Mesothelial cell of epicardium (in vitro differentiated cells): ENCODE results near the gene RPL12. TPM values are rescaled to one million over a fixed set of nuclear protein-coding genes. Genes with fewer than 3 reads are reported as not detected.

Experiments used
- DNase-seq, 2 experiments: peaks; one replicate each; pipeline ENCODE4 v3.0.0; 2021; ENCODE audit warnings: low spot score in 2 of 2; ENCODE audit not compliant: unreplicated experiment in 2 of 2
- H3K27ac Mint-ChIP-seq: 2 replicates; pipeline ENCODE4 v1.8.0; 2021; ENCODE audit warnings: mixed read lengths
- H3K27me3 Mint-ChIP-seq: 2 replicates; pipeline ENCODE4 v1.8.0; 2021; ENCODE audit warnings: low read depth, mixed read lengths
- H3K36me3 Mint-ChIP-seq: 2 replicates; pipeline ENCODE4 v1.8.0; 2021; ENCODE audit warnings: mixed read lengths
- H3K4me1 Mint-ChIP-seq: 2 replicates; pipeline ENCODE4 v1.8.0; 2021; ENCODE audit warnings: mixed read lengths
- H3K4me3 Mint-ChIP-seq: 2 replicates; pipeline ENCODE4 v1.8.0; 2021; ENCODE audit warnings: mild to moderate bottlenecking, moderate library complexity, mixed read lengths
- H3K9me3 Mint-ChIP-seq: 2 replicates; pipeline ENCODE4 v1.8.0; 2021; ENCODE audit warnings: mixed read lengths
- total RNA-seq: library from RNA; stranded (reverse); gene quantifications from 3 replicates; pipeline ENCODE4 v1.2.1, GENCODE V29; 2021
- TF ChIP-seq, protein P1 (sequence below): fragments of 200-600 bp; sonication (generic); IDR thresholded peaks from one replicate; pipeline ENCODE4 v1.5.0; 2021; ENCODE audit warnings: antibody characterized with exemption; ENCODE audit not compliant: unreplicated experiment

The RPL12 gene
- total RNA-seq, 1 donor from 2014 or later: 1,125 TPM

DNA sequence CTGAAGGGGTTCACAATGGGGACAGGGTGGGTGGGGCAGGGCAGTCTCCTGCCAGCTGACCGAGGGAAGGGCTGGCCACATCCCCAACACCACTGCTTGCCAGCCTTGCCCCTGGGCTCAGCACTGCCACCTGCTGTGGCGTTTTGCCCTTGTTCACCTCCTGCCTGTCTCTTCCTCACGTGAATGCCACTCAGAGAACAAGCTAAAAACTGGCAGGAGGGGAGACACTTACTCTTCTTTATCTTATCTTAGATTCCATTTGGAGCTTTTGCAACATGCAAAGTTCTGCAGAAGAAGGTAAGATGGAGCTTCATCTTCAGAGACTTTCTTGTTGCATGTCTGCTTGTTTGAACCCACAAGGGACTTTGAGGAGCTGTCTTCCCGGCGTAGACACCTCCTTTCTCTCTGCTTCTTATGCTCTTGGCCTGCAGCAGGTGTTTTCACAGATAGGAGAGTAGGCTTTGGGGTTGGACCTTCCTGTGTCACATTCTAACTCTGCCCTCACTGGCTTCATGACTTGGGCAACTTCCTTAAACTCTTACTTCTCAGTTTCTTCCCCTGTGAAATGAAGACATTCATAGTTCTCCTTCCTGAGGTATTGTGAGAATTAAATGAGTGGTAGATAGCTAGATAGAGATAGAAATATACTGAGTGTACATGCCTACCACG lies 4.3 kb upstream of the RPL12 start:
- H3K27ac Mint-ChIP-seq: no peak overlapping the region
- TF ChIP-seq, protein P1, sequence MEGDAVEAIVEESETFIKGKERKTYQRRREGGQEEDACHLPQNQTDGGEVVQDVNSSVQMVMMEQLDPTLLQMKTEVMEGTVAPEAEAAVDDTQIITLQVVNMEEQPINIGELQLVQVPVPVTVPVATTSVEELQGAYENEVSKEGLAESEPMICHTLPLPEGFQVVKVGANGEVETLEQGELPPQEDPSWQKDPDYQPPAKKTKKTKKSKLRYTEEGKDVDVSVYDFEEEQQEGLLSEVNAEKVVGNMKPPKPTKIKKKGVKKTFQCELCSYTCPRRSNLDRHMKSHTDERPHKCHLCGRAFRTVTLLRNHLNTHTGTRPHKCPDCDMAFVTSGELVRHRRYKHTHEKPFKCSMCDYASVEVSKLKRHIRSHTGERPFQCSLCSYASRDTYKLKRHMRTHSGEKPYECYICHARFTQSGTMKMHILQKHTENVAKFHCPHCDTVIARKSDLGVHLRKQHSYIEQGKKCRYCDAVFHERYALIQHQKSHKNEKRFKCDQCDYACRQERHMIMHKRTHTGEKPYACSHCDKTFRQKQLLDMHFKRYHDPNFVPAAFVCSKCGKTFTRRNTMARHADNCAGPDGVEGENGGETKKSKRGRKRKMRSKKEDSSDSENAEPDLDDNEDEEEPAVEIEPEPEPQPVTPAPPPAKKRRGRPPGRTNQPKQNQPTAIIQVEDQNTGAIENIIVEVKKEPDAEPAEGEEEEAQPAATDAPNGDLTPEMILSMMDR: no peak
- no peaks in the 10 kb centered on the region for H3K9me3 Mint-ChIP-seq
- peaks cover 19% of the 10 kb centered on the region for H3K36me3 Mint-ChIP-seq
- no peak for DNase-seq
- H3K4me1 Mint-ChIP-seq: peaks cover 9% of the 10 kb centered on the region
- H3K4me3 Mint-ChIP-seq: no peak overlapping the region
- no peaks in the 10 kb centered on the region for H3K27me3 Mint-ChIP-seq

DNA sequence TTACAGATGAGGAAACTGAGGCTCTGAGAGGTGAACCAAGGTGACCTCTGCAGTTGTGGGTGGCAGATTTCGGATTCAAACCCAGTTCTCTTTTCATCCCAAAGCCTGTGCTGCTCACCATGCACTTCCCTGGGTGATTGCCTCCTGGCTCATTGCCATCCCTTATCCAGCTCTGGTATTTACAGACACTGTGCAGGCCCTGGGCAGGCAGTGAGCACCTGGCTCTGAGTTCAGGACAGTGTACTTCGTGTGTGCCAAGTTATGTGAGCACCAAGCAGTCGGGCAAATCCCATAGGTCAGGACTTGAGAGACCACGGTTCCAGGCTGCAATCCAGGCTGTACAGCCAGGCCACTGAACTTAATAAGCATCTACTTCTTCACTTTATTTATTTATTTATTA lies 1.5 kb upstream of the RPL12 start:
- peaks cover 32% of the 10 kb centered on the region for H3K36me3 Mint-ChIP-seq
- H3K27me3 Mint-ChIP-seq: no peaks in the 10 kb centered on the region
- TF ChIP-seq, protein P1: no peak
- peak in 1 of 2 experiments; percentile 45 for DNase-seq
- H3K4me1 Mint-ChIP-seq: peaks cover 34% of the 10 kb centered on the region
- H3K4me3 Mint-ChIP-seq: peak overlapping the region; percentile 96
- H3K9me3 Mint-ChIP-seq: no peaks in the 10 kb centered on the region
- H3K27ac Mint-ChIP-seq: peak overlapping the region; percentile 97

DNA sequence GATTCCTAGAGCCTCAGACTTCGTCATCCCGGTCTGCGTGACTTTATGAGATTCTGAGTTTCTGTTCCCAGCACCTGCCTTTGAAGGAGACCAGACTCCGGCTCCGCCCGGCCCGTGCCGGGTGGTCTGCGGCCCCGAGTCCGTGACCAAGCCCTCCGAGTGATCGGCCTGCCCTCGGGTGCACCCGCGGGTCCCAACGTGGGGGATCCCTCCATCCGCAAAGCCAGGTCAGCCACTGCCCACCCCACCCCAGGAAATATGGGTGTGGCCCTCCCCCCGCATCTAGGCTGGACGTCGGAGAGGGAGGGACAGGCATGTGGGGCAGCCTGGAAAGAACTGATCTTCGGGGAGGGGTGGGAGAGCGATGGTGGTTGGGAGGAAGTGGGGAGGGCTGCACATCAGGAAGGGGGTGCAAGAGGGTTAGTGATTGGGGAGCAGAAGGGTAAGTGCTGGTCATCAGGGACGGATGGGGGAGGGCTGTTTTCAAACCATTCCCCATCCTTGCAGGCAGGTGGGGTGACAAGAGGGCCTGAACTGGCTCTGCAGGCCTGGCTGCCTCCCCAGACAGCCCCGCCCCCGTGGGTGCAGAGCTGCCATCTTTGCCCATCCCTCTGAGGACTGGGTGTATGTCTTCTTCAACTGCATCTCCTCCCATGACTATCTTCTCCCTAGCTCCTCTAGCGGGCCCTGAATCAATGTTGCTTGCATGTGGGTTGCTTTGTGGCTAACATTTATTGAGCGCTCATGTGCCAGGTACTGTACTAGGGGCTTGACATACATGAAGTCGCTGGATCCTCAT lies 851 bp upstream of the RPL12 start:
- peaks cover 31% of the 10 kb centered on the region for H3K36me3 Mint-ChIP-seq

DNA sequence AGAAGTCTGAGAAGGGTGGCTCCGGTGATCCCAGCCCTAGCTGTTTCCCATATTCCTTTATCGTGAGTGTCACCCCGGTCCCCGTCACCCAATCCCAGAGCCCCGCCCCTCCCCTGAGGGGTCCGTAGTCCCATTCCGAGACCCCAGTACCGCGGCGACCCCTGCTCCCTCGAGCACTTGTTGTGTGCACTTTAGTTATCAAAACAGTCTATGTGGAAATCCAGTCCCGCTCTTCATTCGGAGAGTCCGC lies 327 bp upstream of the RPL12 start:
- TF ChIP-seq, protein P1: no peak
- no peak for DNase-seq
- peak overlapping the region; percentile 97 for H3K27ac Mint-ChIP-seq
- peak overlapping the region; percentile 96 for H3K4me3 Mint-ChIP-seq
- peaks cover 34% of the 10 kb centered on the region for H3K4me1 Mint-ChIP-seq
- H3K27me3 Mint-ChIP-seq: no peaks in the 10 kb centered on the region
- H3K36me3 Mint-ChIP-seq: peaks cover 35% of the 10 kb centered on the region
- H3K9me3 Mint-ChIP-seq: no peaks in the 10 kb centered on the region

More for the DNA sequence above, 851 bp upstream of the RPL12 start:
- TF ChIP-seq, protein P1: no peak
- no peak for DNase-seq
- Mint-ChIP-seq H3K4me1 (peaks cover 34% of the 10 kb centered on the region), H3K9me3 (no peaks in the 10 kb centered on the region), H3K27me3 (no peaks in the 10 kb centered on the region), H3K27ac (peak overlapping the region; percentile 97), H3K4me3 (peak overlapping the region; percentile 96)

DNA sequence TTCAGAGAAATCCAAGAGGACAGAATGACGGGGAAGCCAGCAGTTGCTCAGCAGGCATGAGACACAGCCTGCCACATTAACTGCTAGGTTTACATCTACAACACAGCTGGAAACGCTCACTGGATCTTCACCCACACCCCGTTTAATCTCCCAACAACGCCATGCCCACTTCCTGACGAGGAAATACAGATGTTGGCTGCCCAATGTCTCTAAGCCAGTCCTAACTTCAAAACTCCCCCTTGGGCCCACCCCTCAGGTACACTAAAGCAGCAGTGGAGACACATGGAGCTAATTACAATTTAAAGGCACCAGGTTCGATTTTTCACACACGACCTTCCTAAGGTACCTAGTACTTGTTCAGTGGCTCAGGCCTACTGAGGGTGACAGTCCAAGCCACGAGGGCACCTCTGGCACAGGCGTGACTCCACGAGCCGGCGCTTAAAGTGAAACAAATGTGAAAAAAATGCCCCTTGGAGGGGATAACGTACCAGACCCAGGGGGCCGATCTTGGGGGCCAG lies 904 bp downstream of the RPL12 start:
- TF ChIP-seq, protein P1: no peak
- Mint-ChIP-seq H3K27me3 (no peaks in the 10 kb centered on the region), H3K36me3 (peaks cover 38% of the 10 kb centered on the region), H3K4me1 (peaks cover 34% of the 10 kb centered on the region), H3K9me3 (no peaks in the 10 kb centered on the region), H3K27ac (peak overlapping the region; percentile 97), H3K4me3 (peak overlapping the region; percentile 96)
- no peak for DNase-seq
